ENCODE data around the gene DCAF15. TPM values are rescaled to one million over a fixed set of nuclear protein-coding genes. Genes with fewer than 3 reads are reported as not detected.
"Not testable (repeated sequence)": the region's sequence is repeated elsewhere in the genome, so short reads cannot be mapped to it uniquely, and the experiment has no call there.

Gene DCAF15
- total RNA-seq, 2 donors from 2014 or later, result 18.8 to 21.0 TPM

GRCh38 chr19:13968383-13968935 lies 16.1 kb downstream of the DCAF15 start:
- intact Hi-C loops (cut with DNase I), result no loop called here
- DNase-seq (ENCODE audit: low spot score), result no peak

- no peak for DNase-seq (ENCODE audit: low spot score)
- intact Hi-C loops (cut with DNase I), result no loop called here
Observed at GRCh38 chr19:13968999-13969398, 16.7 kb downstream of the DCAF15 start.

GRCh38 chr19:13969897-13970296 lies 17.6 kb downstream of the DCAF15 start:
- intact Hi-C loops (cut with DNase I), result no loop called here
- no peak for DNase-seq (ENCODE audit: low spot score)

GRCh38 chr19:13971868-13972267 lies 19.6 kb downstream of the DCAF15 start:
- DNase-seq (ENCODE audit: low spot score); intact Hi-C loops (cut with DNase I): not testable (repeated sequence)

GRCh38 chr19:13972368-13973155 lies 20.3 kb downstream of the DCAF15 start:
- no peak for DNase-seq (ENCODE audit: low spot score)

GRCh38 chr19:13973479-13973878 lies 21.2 kb downstream of the DCAF15 start:
- DNase-seq (ENCODE audit: low spot score); intact Hi-C loops (cut with DNase I): not testable (repeated sequence)

More at GRCh38 chr19:13972368-13973155, 20.3 kb downstream of the DCAF15 start:
- intact Hi-C loops (cut with DNase I), result no loop called here

- intact Hi-C loops (cut with DNase I), result loop anchor here in 1 of 2 donors (1.0 kb wide), 1 partner anchor 22 kb away; the partner anchor contains the start of gene DCAF15
- DNase-seq (ENCODE audit: low spot score), result no peak
Observed at GRCh38 chr19:13974073-13974472, 21.8 kb downstream of the DCAF15 start.

GRCh38 chr19:13975870-13976269 lies 23.6 kb downstream of the DCAF15 start:
- intact Hi-C loops (cut with DNase I), result no loop called here
- no peak for DNase-seq (ENCODE audit: low spot score)

GRCh38 chr19:13976446-13976845 lies 24.1 kb downstream of the DCAF15 start:
- no peak for DNase-seq (ENCODE audit: low spot score)
- intact Hi-C loops (cut with DNase I), result no loop called here

- DNase-seq (ENCODE audit: low spot score), result no peak
- intact Hi-C loops (cut with DNase I), result no loop called here
Observed at GRCh38 chr19:13977803-13978202, 25.5 kb downstream of the DCAF15 start.

GRCh38 chr19:13978351-13979243 lies 26.3 kb downstream of the DCAF15 start:
- peak; percentile 93 for DNase-seq (ENCODE audit: low spot score)
- intact Hi-C loops (cut with DNase I), result no loop called here

- DNase-seq (ENCODE audit: low spot score), result no peak
- intact Hi-C loops (cut with DNase I), result no loop called here
Observed at GRCh38 chr19:13979244-13979615, 26.9 kb downstream of the DCAF15 start.

- intact Hi-C loops (cut with DNase I), result no loop called here
- no peak for DNase-seq (ENCODE audit: low spot score)
Observed at GRCh38 chr19:13979686-13980085, 27.4 kb downstream of the DCAF15 start.

- DNase-seq (ENCODE audit: low spot score), result no peak
- intact Hi-C loops (cut with DNase I), result no loop called here
Observed at GRCh38 chr19:13980340-13980739, 28.0 kb downstream of the DCAF15 start.

GRCh38 chr19:13981021-13981420 lies 28.7 kb downstream of the DCAF15 start:
- DNase-seq (ENCODE audit: low spot score), result no peak
- intact Hi-C loops (cut with DNase I), result no loop called here

- DNase-seq (ENCODE audit: low spot score), result no peak
- intact Hi-C loops (cut with DNase I), result no loop called here
Observed at GRCh38 chr19:13981467-13981866, 29.2 kb downstream of the DCAF15 start.

GRCh38 chr19:13981988-13982501 lies 29.7 kb downstream of the DCAF15 start:
- intact Hi-C loops (cut with DNase I), result no loop called here

GRCh38 chr19:13982773-13983172 lies 30.5 kb downstream of the DCAF15 start:
- intact Hi-C loops (cut with DNase I), result no loop called here

More at GRCh38 chr19:13981988-13982501, 29.7 kb downstream of the DCAF15 start:
- no peak for DNase-seq (ENCODE audit: low spot score)

GRCh38 chr19:13983213-13983889 lies 31.0 kb downstream of the DCAF15 start:
- DNase-seq (ENCODE audit: low spot score), result no peak
- intact Hi-C loops (cut with DNase I), result no loop called here

More at GRCh38 chr19:13982773-13983172, 30.5 kb downstream of the DCAF15 start:
- DNase-seq (ENCODE audit: low spot score), result no peak

All from posterior vena cava (tissue), 2 donors.